Ascending aorta (tissue), 2 donors: Measurements from ENCODE around the gene NPR3. TPM values are rescaled to one million over a fixed set of nuclear protein-coding genes. Genes with fewer than 3 reads are reported as not detected.

Experiments
- DNase-seq, 2 donors: peaks; one replicate each; pipeline ENCODE4 v3.0.0-alpha.2; 2019; ENCODE audit warnings: low spot score in 2 of 2
- H3K27ac ChIP-seq, 2 donors: fragments of 200-600 bp; sonication (generic); one replicate each; pipeline ENCODE4 v1.5.1; 2016 to 2017; ENCODE audit warnings: mild to moderate bottlenecking in 1 of 2
- H3K27me3 ChIP-seq: fragments of 200-600 bp; sonication (generic); one replicate; pipeline ENCODE4 v1.5.1; 2017
- H3K36me3 ChIP-seq, 2 donors: fragments of 200-600 bp; sonication (generic); one replicate each; pipeline ENCODE4 v1.5.1; 2016
- H3K4me1 ChIP-seq, 2 donors: fragments of 200-600 bp; sonication (generic); one replicate each; pipeline ENCODE4 v1.5.1; 2016 to 2017; ENCODE audit warnings: mild to moderate bottlenecking in 1 of 2
- H3K4me3 ChIP-seq, 2 donors: fragments of 200-600 bp; sonication (generic); one replicate each; pipeline ENCODE4 v1.5.1; 2016 to 2017; ENCODE audit warnings: mild to moderate bottlenecking in 1 of 2
- H3K9me3 ChIP-seq, 2 donors: fragments of 200-600 bp; sonication (generic); one replicate each; pipeline ENCODE4 v1.5.1; 2016
- CTCF ChIP-seq, 3 experiments: fragments of 200-600 bp in 2 of 3; fragments of 450-650 bp in 1 of 3; sonication (generic) in 2 of 3; IDR thresholded peaks; one replicate each; pipeline ENCODE4 v1.5.1; 2016 to 2019; ENCODE audit warnings: antibody characterized with exemption in 3 of 3, mild to moderate bottlenecking in 1 of 3, moderate library complexity in 1 of 3
- intact Hi-C: fragments of 100-400 bp; cut with DNase I; formaldehyde crosslinking; loops from one replicate; pipeline ENCODE4 v1.15.1; 2023
- total RNA-seq: library from RNA; depleted of rRNA; stranded (reverse); fragments of >200 nt; gene quantifications from one replicate; pipeline ENCODE4 v1.1.0, GENCODE V29; 2016

NPR3 gene
- total RNA-seq, 1 donor from 2014 or later: 3.5 TPM

- DNase-seq: no peak
- intact Hi-C loops: no loop called here
- H3K9me3 ChIP-seq: no peaks in the 10 kb centered on the region
- peaks cover 0 to 10% of the 10 kb centered on the region in 2 donors for H3K4me1 ChIP-seq
- H3K27me3 ChIP-seq: no peaks in the 10 kb centered on the region
- no peak overlapping the region for H3K4me3 ChIP-seq
- H3K27ac ChIP-seq: no peak overlapping the region
- TF ChIP-seq CTCF (IDR thresholded peaks at IDR 0.05): no peak
- H3K36me3 ChIP-seq: peaks cover 0 to 4% of the 10 kb centered on the region in 2 donors
Measured at GRCh38 chr5:32776200-32776599, 65.1 kb downstream of the NPR3 start.

GRCh38 chr5:32777222-32777621 is 66.1 kb downstream of the NPR3 start:
- intact Hi-C loops: no loop called here
- no peak for TF ChIP-seq CTCF (IDR thresholded peaks at IDR 0.05)
- Histone ChIP-seq H3K36me3 (peaks cover 0 to 4% of the 10 kb centered on the region in 2 donors), H3K4me1 (peaks cover 0 to 10% of the 10 kb centered on the region in 2 donors), H3K9me3 (no peaks in the 10 kb centered on the region), H3K27me3 (no peaks in the 10 kb centered on the region), H3K27ac (peak overlapping the region; percentile 32 to 51), H3K4me3 (no peak overlapping the region)
- no peak for DNase-seq

- Histone ChIP-seq H3K9me3 (no peaks in the 10 kb centered on the region), H3K27ac (peak overlapping the region; percentile 32 to 51), H3K4me1 (peaks cover 0 to 10% of the 10 kb centered on the region in 2 donors), H3K4me3 (no peak overlapping the region), H3K27me3 (no peaks in the 10 kb centered on the region), H3K36me3 (peaks cover 0 to 4% of the 10 kb centered on the region in 2 donors)
- no peak for TF ChIP-seq CTCF (IDR thresholded peaks at IDR 0.05)
- intact Hi-C loops: no loop called here
- DNase-seq: no peak
Measured at GRCh38 chr5:32777733-32778132, 66.6 kb downstream of the NPR3 start.

GRCh38 chr5:32778403-32778802 is 67.3 kb downstream of the NPR3 start:
- H3K36me3 ChIP-seq: peaks cover 0 to 4% of the 10 kb centered on the region in 2 donors
- TF ChIP-seq CTCF (IDR thresholded peaks at IDR 0.05): no peak
- no peak overlapping the region for H3K4me3 ChIP-seq
- peaks cover 0 to 10% of the 10 kb centered on the region in 2 donors for H3K4me1 ChIP-seq
- no peaks in the 10 kb centered on the region for H3K9me3 ChIP-seq
- H3K27me3 ChIP-seq: no peaks in the 10 kb centered on the region
- H3K27ac ChIP-seq: peak overlapping the region; percentile 32 to 44
- no peak for DNase-seq
- intact Hi-C loops: no loop called here

- Histone ChIP-seq H3K4me3 (peak overlapping the region in 1 of 2 donors; percentile 39), H3K27ac (peak overlapping the region; percentile 61 to 78), H3K9me3 (no peaks in the 10 kb centered on the region), H3K4me1 (peaks cover 0 to 10% of the 10 kb centered on the region in 2 donors), H3K36me3 (peaks cover 0 to under 1% of the 10 kb centered on the region in 2 donors), H3K27me3 (no peaks in the 10 kb centered on the region)
- TF ChIP-seq CTCF (IDR thresholded peaks at IDR 0.05): no peak
- intact Hi-C loops: loop anchor here (5.0 kb wide), 1 partner anchor 72 kb away; no protein-coding TSS in a partner anchor
- DNase-seq: no peak
Measured at GRCh38 chr5:32779754-32780415, 68.8 kb downstream of the NPR3 start.
